SK-N-SH (cell line): Measurements from ENCODE around the gene ADAMTS7. TPM values are rescaled to one million over a fixed set of nuclear protein-coding genes. Genes with fewer than 3 reads are reported as not detected.
A peak's percentile ranks its signal among the peaks of the same experiment; 100 is the strongest.

Experiments
- CTCF ChIA-PET: fragments of 300-600, 350-600 bp; formaldehyde crosslinking; extraction: SDS; loops from one replicate; lab custom pipeline; 2021; lab: Yijun Ruan, JAX
- POLR2A ChIA-PET: fragments of 350-600 bp; sonication (Branson Sonifier 250); formaldehyde crosslinking; extraction: SDS; loops from one replicate; lab custom pipeline; 2020; ENCODE audit warnings: antibody characterized with exemption, inconsistent platforms; lab: Yijun Ruan, JAX
- DNase-seq: peaks from one replicate; pipeline ENCODE4 v3.0.0; 2012
- H2AFZ ChIP-seq: fragments of 200-600 bp; sonication (generic); 2 replicates; pipeline ENCODE4 v1.8.1; 2016; ENCODE audit warnings: antibody characterized with exemption, mild to moderate bottlenecking, low read depth
- H3F3A ChIP-seq: fragments of 200-600 bp; sonication (generic); replicated peaks from 2 replicates; pipeline ENCODE3; 2016; ENCODE audit warnings: antibody characterized with exemption, mild to moderate bottlenecking; ENCODE audit not compliant: insufficient read depth
- H3K27ac ChIP-seq, 2 experiments: fragments of 200-500 bp in 1 of 2; fragments of 200-600 bp in 1 of 2; sonication (Bioruptor generic) in 1 of 2; sonication (generic), shearing (Covaris generic) in 1 of 2; 2 replicates each; pipeline versions ENCODE4 v1.5.1 to v1.6.1; 2014 to 2016; ENCODE audit warnings: low read depth in 2 of 2, inconsistent platforms in 1 of 2, low read length in 1 of 2, mild to moderate bottlenecking in 1 of 2, mixed read lengths in 1 of 2
- H3K27me3 ChIP-seq: fragments of 200-600 bp; sonication (generic), shearing (Covaris generic); 2 replicates; pipeline ENCODE4 v1.6.1; 2016; ENCODE audit warnings: mixed run types; ENCODE audit not compliant: insufficient read depth
- H3K36me3 ChIP-seq, 2 experiments: fragments of 200-500 bp in 1 of 2; fragments of 200-600 bp in 1 of 2; sonication (Bioruptor generic) in 1 of 2; sonication (generic) in 1 of 2; replicated peaks in 1 of 2; 2 replicates each; pipeline versions ENCODE3 to v1.5.1; 2014 to 2016; ENCODE audit warnings: low read length in 1 of 2, mild to moderate bottlenecking in 1 of 2; ENCODE audit not compliant: insufficient read depth in 2 of 2, control insufficient read depth in 1 of 2
- H3K4me1 ChIP-seq, 2 experiments: fragments of 200-500 bp in 1 of 2; fragments of 200-600 bp in 1 of 2; sonication (Bioruptor generic) in 1 of 2; sonication (generic), shearing (Covaris generic) in 1 of 2; 2 replicates each; pipeline versions ENCODE4 v1.5.1 to v1.6.1; 2014 to 2016; ENCODE audit warnings: low read depth in 1 of 2, low read length in 1 of 2, mixed run types in 1 of 2; ENCODE audit not compliant: insufficient read depth in 2 of 2, control insufficient read depth in 1 of 2
- H3K4me2 ChIP-seq: fragments of 200-600 bp; sonication (generic), shearing (Covaris generic); 2 replicates; pipeline ENCODE4 v1.6.1; 2017; ENCODE audit warnings: mixed run types
- H3K4me3 ChIP-seq, 2 experiments: fragments of 200-500 bp in 1 of 2; fragments of 200-600 bp in 1 of 2; sonication (Bioruptor generic) in 1 of 2; sonication (generic), shearing (Covaris generic) in 1 of 2; 2 replicates each; pipeline versions ENCODE4 v1.5.1 to v1.8.1; 2014 to 2016; ENCODE audit warnings: low read depth in 2 of 2, inconsistent platforms in 1 of 2, low read length in 1 of 2, mild to moderate bottlenecking in 1 of 2, mixed read lengths in 1 of 2, moderate library complexity in 1 of 2
- H3K79me2 ChIP-seq: fragments of 200-600 bp; sonication (generic); 2 replicates; pipeline ENCODE4 v1.8.1; 2017; ENCODE audit warnings: mild to moderate bottlenecking; ENCODE audit not compliant: insufficient read depth
- H3K9ac ChIP-seq: fragments of 200-600 bp; sonication (generic); 2 replicates; pipeline ENCODE4 v1.6.1; 2017; ENCODE audit warnings: mixed run types
- H3K9me2 ChIP-seq: fragments of 200-600 bp; sonication (generic); 2 replicates; pipeline ENCODE4 v1.6.1; 2017; ENCODE audit warnings: mixed run types
- H3K9me3 ChIP-seq: fragments of 200-600 bp; sonication (generic); 2 replicates; pipeline ENCODE4 v1.6.1; 2017; ENCODE audit warnings: mixed run types, mild to moderate bottlenecking, moderate library complexity
- H4K20me1 ChIP-seq: fragments of 200-600 bp; sonication (generic); 2 replicates; pipeline ENCODE4 v1.6.1; 2017; ENCODE audit warnings: mild to moderate bottlenecking, mixed run types; ENCODE audit not compliant: insufficient read depth
- CTCF ChIP-seq: fragments of 200-600 bp; sonication (generic); IDR thresholded peaks from 2 replicates; pipeline ENCODE4 v1.6.1; 2017; ENCODE audit warnings: antibody characterized with exemption, mild to moderate bottlenecking, moderate library complexity
- FOXJ3 ChIP-seq: sonication (generic); formaldehyde crosslinking; IDR thresholded peaks from 2 replicates; pipeline ENCODE4 v1.5.1; 2020; ENCODE audit warnings: mild to moderate bottlenecking, missing genetic modification reagents
- NRF1 ChIP-seq: IDR thresholded peaks from 2 replicates; pipeline ENCODE4 v1.6.1; 2012; ENCODE audit warnings: low read depth, mild to moderate bottlenecking, low read length
- SMC3 ChIP-seq: IDR thresholded peaks from 2 replicates; pipeline ENCODE4 v1.6.1; 2012; ENCODE audit warnings: low read depth, low read length, improper control_type of control experiment
- USF2 ChIP-seq: fragments of 150-350 bp; IDR thresholded peaks from 2 replicates; pipeline ENCODE4 v1.6.1; 2017; ENCODE audit warnings: antibody characterized with exemption, low read length, low read depth, borderline replicate concordance
- WGBS: methylation state at CpG from one replicate; pipeline ENCODE4 v1.1.6; 2017; ENCODE audit warnings: low lambda C conversion rate; 5-methylcytosine and 5-hydroxymethylcytosine counted together
- polyA plus RNA-seq, 3 experiments: library from polyadenylated mRNA; depleted of rRNA; stranded (reverse); fragments of >200 nt; gene quantifications; 2 replicates each; pipeline ENCODE4 v1.2.3, GENCODE V29; 2012
- TF ChIP-seq, protein P1 (sequence below): IDR thresholded peaks from 2 replicates; pipeline ENCODE4 v1.4.0; 2012; ENCODE audit warnings: low read depth

Gene ADAMTS7, protein sequence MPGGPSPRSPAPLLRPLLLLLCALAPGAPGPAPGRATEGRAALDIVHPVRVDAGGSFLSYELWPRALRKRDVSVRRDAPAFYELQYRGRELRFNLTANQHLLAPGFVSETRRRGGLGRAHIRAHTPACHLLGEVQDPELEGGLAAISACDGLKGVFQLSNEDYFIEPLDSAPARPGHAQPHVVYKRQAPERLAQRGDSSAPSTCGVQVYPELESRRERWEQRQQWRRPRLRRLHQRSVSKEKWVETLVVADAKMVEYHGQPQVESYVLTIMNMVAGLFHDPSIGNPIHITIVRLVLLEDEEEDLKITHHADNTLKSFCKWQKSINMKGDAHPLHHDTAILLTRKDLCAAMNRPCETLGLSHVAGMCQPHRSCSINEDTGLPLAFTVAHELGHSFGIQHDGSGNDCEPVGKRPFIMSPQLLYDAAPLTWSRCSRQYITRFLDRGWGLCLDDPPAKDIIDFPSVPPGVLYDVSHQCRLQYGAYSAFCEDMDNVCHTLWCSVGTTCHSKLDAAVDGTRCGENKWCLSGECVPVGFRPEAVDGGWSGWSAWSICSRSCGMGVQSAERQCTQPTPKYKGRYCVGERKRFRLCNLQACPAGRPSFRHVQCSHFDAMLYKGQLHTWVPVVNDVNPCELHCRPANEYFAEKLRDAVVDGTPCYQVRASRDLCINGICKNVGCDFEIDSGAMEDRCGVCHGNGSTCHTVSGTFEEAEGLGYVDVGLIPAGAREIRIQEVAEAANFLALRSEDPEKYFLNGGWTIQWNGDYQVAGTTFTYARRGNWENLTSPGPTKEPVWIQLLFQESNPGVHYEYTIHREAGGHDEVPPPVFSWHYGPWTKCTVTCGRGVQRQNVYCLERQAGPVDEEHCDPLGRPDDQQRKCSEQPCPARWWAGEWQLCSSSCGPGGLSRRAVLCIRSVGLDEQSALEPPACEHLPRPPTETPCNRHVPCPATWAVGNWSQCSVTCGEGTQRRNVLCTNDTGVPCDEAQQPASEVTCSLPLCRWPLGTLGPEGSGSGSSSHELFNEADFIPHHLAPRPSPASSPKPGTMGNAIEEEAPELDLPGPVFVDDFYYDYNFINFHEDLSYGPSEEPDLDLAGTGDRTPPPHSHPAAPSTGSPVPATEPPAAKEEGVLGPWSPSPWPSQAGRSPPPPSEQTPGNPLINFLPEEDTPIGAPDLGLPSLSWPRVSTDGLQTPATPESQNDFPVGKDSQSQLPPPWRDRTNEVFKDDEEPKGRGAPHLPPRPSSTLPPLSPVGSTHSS (N-terminal part only)
- polyA plus RNA-seq (2012; rRNA removed) = 12.7 and 17.9 TPM in 2 replicates
- 5.1 and 9.1 TPM in 2 replicates for polyA plus RNA-seq (2012; cell fraction: cytosol; rRNA removed)
- polyA plus RNA-seq (2012; cell fraction: nucleus; rRNA removed) = 55.2 and 70.8 TPM in 2 replicates

DNA sequence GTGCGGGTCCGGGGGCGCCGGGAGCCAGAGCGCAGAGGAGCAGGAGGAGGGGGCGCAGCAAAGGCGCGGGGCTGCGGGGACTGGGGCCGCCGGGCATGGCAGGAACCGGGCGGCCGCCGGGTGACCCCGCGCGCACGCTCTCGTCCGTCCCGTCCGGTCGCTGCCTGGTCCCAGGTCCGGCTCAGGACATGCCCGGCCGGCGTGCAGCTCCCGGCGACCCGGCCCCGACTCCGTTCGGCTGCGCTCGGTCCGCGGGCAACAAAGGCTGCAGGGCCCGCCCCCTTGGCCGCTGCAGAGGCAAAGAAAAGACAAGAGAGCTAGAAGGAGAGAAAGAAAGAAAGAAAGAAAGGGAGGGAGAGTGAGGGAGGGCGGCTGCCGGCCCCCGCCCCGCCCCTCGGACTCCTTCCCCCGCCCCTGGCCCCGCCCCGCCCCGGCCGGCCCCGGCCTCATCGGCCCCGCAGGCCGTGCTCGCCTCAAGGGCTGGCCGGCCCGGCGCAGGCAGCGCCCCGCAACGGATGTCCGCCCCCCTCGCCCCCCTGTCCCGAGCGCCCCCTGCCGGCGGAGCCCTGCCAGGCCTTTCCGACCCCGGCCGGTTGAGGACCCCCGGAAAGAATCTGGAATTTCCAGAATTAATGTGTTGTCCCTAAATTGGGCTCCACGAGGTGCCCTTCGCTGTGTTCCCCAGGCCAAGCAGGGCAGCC is at the start of gene ADAMTS7:
Gene ADAMTS7, minus strand, starts transcription at position 341 of the 701 bp plus-strand sequence. Its CDS starts 244 bp downstream, at position 97.
- WGBS = 4% methylated on average over 53 of the region's 73 CpGs
- Histone ChIP-seq H2AFZ (peak within 1 kb of the TSS; percentile 97), H3K79me2 (peaks cover 30% of the 10 kb centered on the region), H3K27me3 (no peaks in the 10 kb centered on the region), H3K9me3 (no peaks in the 10 kb centered on the region; the same call in 1 of the 2 replicates), H3K9ac (peak within 1 kb of the TSS; percentile 73), H4K20me1 (no peaks in the 10 kb centered on the region), H3K27ac (peak within 1 kb of the TSS; percentile 49 to 74), H3K4me3 (peak within 1 kb of the TSS; percentile 65 to 74), H3F3A (peaks cover 5% of the 10 kb centered on the region), H3K4me1 (peaks cover 0 to 20% of the 10 kb centered on the region in 2 experiments; a peak in 2 of 4 replicates), H3K36me3 (no peaks in the 10 kb centered on the region), H3K4me2 (peak within 1 kb of the TSS; percentile 95), H3K9me2 (no peaks in the 10 kb centered on the region)
- ChIA-PET POLR2A (interaction anchor here (0.6 to 1.6 kb wide), 3 partner anchors 51 to 63 kb away, joined by 3 to 5 read pairs (median 3); no protein-coding TSS in a partner anchor), CTCF (interaction anchor here (0.6 to 5.5 kb wide), 33 partner anchors 8 to 192 kb away, joined by 3 to 39 read pairs (median 4); partner anchors contain the start of gene MORF4L1)
- DNase-seq = peak; percentile 99
- TF ChIP-seq USF2 = no peak
- TF ChIP-seq NRF1 = 0 out of 2 replicates have a peak, but pooled peaks have one; percentile 7
- TF ChIP-seq SMC3 = no peak
- no peak for TF ChIP-seq FOXJ3 (CRISPR knock-in tag)
- TF ChIP-seq, protein P1, sequence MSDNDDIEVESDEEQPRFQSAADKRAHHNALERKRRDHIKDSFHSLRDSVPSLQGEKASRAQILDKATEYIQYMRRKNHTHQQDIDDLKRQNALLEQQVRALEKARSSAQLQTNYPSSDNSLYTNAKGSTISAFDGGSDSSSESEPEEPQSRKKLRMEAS = 0 out of 2 replicates have a peak, but pooled peaks have one; percentile 24
- TF ChIP-seq CTCF = peak; percentile 90
